ENCODE results near the gene NMNAT3.

- no peak for TF ChIP-seq POLR2A (IDR thresholded peaks at IDR 0.05)
- TF ChIP-seq POLR2AphosphoS5 (IDR thresholded peaks at IDR 0.05), result no peak
- no peak for TF ChIP-seq CTCF (IDR thresholded peaks at IDR 0.05)
- TF ChIP-seq EP300 (IDR thresholded peaks at IDR 0.05; ENCODE audit: low read depth), result no peak
Observed at GRCh38 chr3:139533781-139534454, 143.9 kb downstream of the NMNAT3 start.

All from transverse colon (tissue), 4 donors.